T-helper 17 cell (primary cell): ENCODE data around the gene OLFML2A. TPM values are rescaled to one million over a fixed set of nuclear protein-coding genes. Genes with fewer than 3 reads are reported as not detected.
A peak's percentile ranks its signal among the peaks of the same experiment; 100 is the strongest.
"Not testable (repeated sequence)": the region's sequence is repeated elsewhere in the genome, so short reads cannot be mapped to it uniquely, and the experiment has no call there.

ENCODE experiments used
- ATAC-seq: fragments of 150-1000 bp; cut with Tn5 transposase; 2 replicates; pipeline ENCODE4 v1.10.0; 2021; ENCODE audit warnings: mild to moderate bottlenecking, moderate library complexity
- DNase-seq, 3 donors: peaks; one replicate each; pipeline versions ENCODE4 v3.0.0 to v3.0.0-alpha.2; 2020 to 2021
- H3K9me3 ChIP-seq: one replicate; pipeline ENCODE4 v1.7.0; 2013; ENCODE audit warnings: low read length, mild to moderate bottlenecking; ENCODE audit not compliant: control insufficient read depth, poor library complexity, severe bottlenecking
- H3K27ac Mint-ChIP-seq: one replicate; pipeline ENCODE4 v1.8.0; 2022; ENCODE audit warnings: mild to moderate bottlenecking, moderate library complexity, mixed read lengths
- H3K27me3 Mint-ChIP-seq: one replicate; pipeline ENCODE4 v1.8.0; 2022; ENCODE audit warnings: mixed read lengths
- H3K36me3 Mint-ChIP-seq: one replicate; pipeline ENCODE4 v1.8.0; 2022; ENCODE audit warnings: low read depth, mixed read lengths
- H3K4me1 Mint-ChIP-seq: one replicate; pipeline ENCODE4 v1.8.0; 2022; ENCODE audit warnings: mild to moderate bottlenecking, mixed read lengths
- H3K4me3 Mint-ChIP-seq: one replicate; pipeline ENCODE4 v1.8.0; 2022; ENCODE audit warnings: mild to moderate bottlenecking, moderate library complexity, mixed read lengths
- total RNA-seq, 4 donors: library from RNA in 2 of 4; stranded (reverse) in 2 of 4; gene quantifications; one replicate each; pipeline ENCODE4 v1.2.3 and lab custom pipeline; 2022 to 2026

The OLFML2A gene
- total RNA-seq, 2 donors from 2014 or later = not detected

GRCh38 chr9:124839612-124840299 is 62.8 kb downstream of the OLFML2A start:
- no peaks in the 10 kb centered on the region for H3K9me3 ChIP-seq
- H3K27me3 Mint-ChIP-seq = peaks cover 33% of the 10 kb centered on the region
- H3K4me3 Mint-ChIP-seq = no peak overlapping the region
- H3K36me3 Mint-ChIP-seq = no peaks in the 10 kb centered on the region
- ATAC-seq (no peak), DNase-seq (no peak)
- H3K4me1 Mint-ChIP-seq = no peaks in the 10 kb centered on the region
- no peak overlapping the region for H3K27ac Mint-ChIP-seq

GRCh38 chr9:124840300-124840833 is 63.4 kb downstream of the OLFML2A start:
- H3K36me3 Mint-ChIP-seq = no peaks in the 10 kb centered on the region
- no peak overlapping the region for H3K4me3 Mint-ChIP-seq
- DNase-seq = no peak
- H3K4me1 Mint-ChIP-seq = no peaks in the 10 kb centered on the region
- no peak overlapping the region for H3K27ac Mint-ChIP-seq
- peaks cover 31% of the 10 kb centered on the region for H3K27me3 Mint-ChIP-seq
- no peak for ATAC-seq
- no peaks in the 10 kb centered on the region for H3K9me3 ChIP-seq

- peaks cover 26% of the 10 kb centered on the region for H3K27me3 Mint-ChIP-seq
- H3K36me3 Mint-ChIP-seq = no peaks in the 10 kb centered on the region
- H3K4me3 Mint-ChIP-seq = no peak overlapping the region
- DNase-seq (no peak), ATAC-seq (no peak)
- no peaks in the 10 kb centered on the region for H3K4me1 Mint-ChIP-seq
- no peak overlapping the region for H3K27ac Mint-ChIP-seq
- H3K9me3 ChIP-seq = no peaks in the 10 kb centered on the region
Observed at GRCh38 chr9:124841075-124841821, 64.3 kb downstream of the OLFML2A start.

- no peaks in the 10 kb centered on the region for H3K36me3 Mint-ChIP-seq
Observed at GRCh38 chr9:124843456-124844034, 66.6 kb downstream of the OLFML2A start.

GRCh38 chr9:124844291-124844690 is 67.4 kb downstream of the OLFML2A start:
- no peaks in the 10 kb centered on the region for H3K9me3 ChIP-seq
- DNase-seq (no peak), ATAC-seq (no peak)
- Mint-ChIP-seq H3K4me1 (no peaks in the 10 kb centered on the region), H3K36me3 (no peaks in the 10 kb centered on the region), H3K27ac (no peak overlapping the region), H3K4me3 (no peak overlapping the region), H3K27me3 (peaks cover 15% of the 10 kb centered on the region)

More at GRCh38 chr9:124843456-124844034, 66.6 kb downstream of the OLFML2A start:
- no peak overlapping the region for H3K27ac Mint-ChIP-seq
- DNase-seq (no peak), ATAC-seq (no peak)
- peaks cover 16% of the 10 kb centered on the region for H3K27me3 Mint-ChIP-seq
- H3K9me3 ChIP-seq = no peaks in the 10 kb centered on the region
- no peaks in the 10 kb centered on the region for H3K4me1 Mint-ChIP-seq
- no peak overlapping the region for H3K4me3 Mint-ChIP-seq

- not testable (repeated sequence) for H3K36me3 Mint-ChIP-seq, H3K9me3 ChIP-seq, H3K4me3 Mint-ChIP-seq, DNase-seq, ATAC-seq, H3K27ac Mint-ChIP-seq, H3K4me1 Mint-ChIP-seq
- peaks cover 11% of the 10 kb centered on the region for H3K27me3 Mint-ChIP-seq
Observed at GRCh38 chr9:124846467-124846866, 69.5 kb downstream of the OLFML2A start.

GRCh38 chr9:124846969-124847368 is 70.0 kb downstream of the OLFML2A start:
- DNase-seq (no peak), ATAC-seq (no peak)
- Mint-ChIP-seq H3K4me3 (no peak overlapping the region), H3K27ac (no peak overlapping the region), H3K4me1 (no peaks in the 10 kb centered on the region), H3K27me3 (peaks cover 11% of the 10 kb centered on the region), H3K36me3 (no peaks in the 10 kb centered on the region)
- no peaks in the 10 kb centered on the region for H3K9me3 ChIP-seq

GRCh38 chr9:124849801-124850200 is 72.9 kb downstream of the OLFML2A start:
- Mint-ChIP-seq H3K27ac (no peak overlapping the region), H3K27me3 (peaks cover 5% of the 10 kb centered on the region), H3K4me3 (no peak overlapping the region), H3K4me1 (peaks cover 7% of the 10 kb centered on the region), H3K36me3 (no peaks in the 10 kb centered on the region)
- DNase-seq (no peak), ATAC-seq (no peak)
- no peaks in the 10 kb centered on the region for H3K9me3 ChIP-seq

- no peaks in the 10 kb centered on the region for H3K9me3 ChIP-seq
- Mint-ChIP-seq H3K27me3 (peaks cover 5% of the 10 kb centered on the region), H3K4me1 (peaks cover 8% of the 10 kb centered on the region), H3K27ac (peak overlapping the region; percentile 93), H3K4me3 (peak overlapping the region; percentile 73), H3K36me3 (no peaks in the 10 kb centered on the region)
- ATAC-seq (no peak), DNase-seq (no peak)
Observed at GRCh38 chr9:124852121-124852828, 75.3 kb downstream of the OLFML2A start.

GRCh38 chr9:124852829-124853531 is 76.0 kb downstream of the OLFML2A start, which contains the start of gene WDR38:
Gene WDR38 (plus strand): TSS chr9:124853460. CDS start chr9:124853532, 72 bp downstream.
- H3K9me3 ChIP-seq = no peaks in the 10 kb centered on the region
- Mint-ChIP-seq H3K4me3 (peak within 1 kb of the TSS; percentile 73), H3K36me3 (no peaks in the 10 kb centered on the region), H3K4me1 (peaks cover 11% of the 10 kb centered on the region), H3K27me3 (no peaks in the 10 kb centered on the region), H3K27ac (peak within 1 kb of the TSS; percentile 93)
- ATAC-seq = peak; percentile 91
- DNase-seq = peak; percentile 83 to 89 (median 84)

GRCh38 chr9:124853605-124854143 is 76.7 kb downstream of the OLFML2A start:
- Mint-ChIP-seq H3K27ac (peak overlapping the region; percentile 93), H3K36me3 (no peaks in the 10 kb centered on the region), H3K27me3 (no peaks in the 10 kb centered on the region), H3K4me3 (peak overlapping the region; percentile 73), H3K4me1 (peaks cover 11% of the 10 kb centered on the region)
- no peaks in the 10 kb centered on the region for H3K9me3 ChIP-seq
- no peak for DNase-seq
- ATAC-seq = no peak

GRCh38 chr9:124854161-124854560 is 77.2 kb downstream of the OLFML2A start:
- H3K9me3 ChIP-seq = no peaks in the 10 kb centered on the region
- H3K4me1 Mint-ChIP-seq = peaks cover 11% of the 10 kb centered on the region
- no peak for ATAC-seq
- no peaks in the 10 kb centered on the region for H3K36me3 Mint-ChIP-seq
- H3K4me3 Mint-ChIP-seq = no peak overlapping the region
- peak overlapping the region; percentile 93 for H3K27ac Mint-ChIP-seq
- DNase-seq = no peak
- H3K27me3 Mint-ChIP-seq = no peaks in the 10 kb centered on the region
